Stimulated activated CD4-positive, alpha-beta T cell treated with anti-CD3 and anti-CD28 coated beads, Interleukin-1b, Interleukin-23, amount 100 ng/mL, for 48 hours (primary cell): ENCODE measurements around the gene OR6N2.

ENCODE experiments used
- DNase-seq: peaks from one replicate; pipeline ENCODE4 v3.0.0-alpha.2; 2020

The OR6N2 gene, protein sequence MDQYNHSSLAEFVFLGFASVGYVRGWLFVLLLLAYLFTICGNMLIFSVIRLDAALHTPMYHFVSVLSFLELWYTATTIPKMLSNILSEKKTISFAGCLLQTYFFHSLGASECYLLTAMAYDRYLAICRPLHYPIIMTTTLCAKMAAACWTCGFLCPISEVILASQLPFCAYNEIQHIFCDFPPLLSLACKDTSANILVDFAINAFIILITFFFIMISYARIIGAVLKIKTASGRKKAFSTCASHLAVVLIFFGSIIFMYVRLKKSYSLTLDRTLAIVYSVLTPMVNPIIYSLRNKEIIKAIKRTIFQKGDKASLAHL

DNA sequence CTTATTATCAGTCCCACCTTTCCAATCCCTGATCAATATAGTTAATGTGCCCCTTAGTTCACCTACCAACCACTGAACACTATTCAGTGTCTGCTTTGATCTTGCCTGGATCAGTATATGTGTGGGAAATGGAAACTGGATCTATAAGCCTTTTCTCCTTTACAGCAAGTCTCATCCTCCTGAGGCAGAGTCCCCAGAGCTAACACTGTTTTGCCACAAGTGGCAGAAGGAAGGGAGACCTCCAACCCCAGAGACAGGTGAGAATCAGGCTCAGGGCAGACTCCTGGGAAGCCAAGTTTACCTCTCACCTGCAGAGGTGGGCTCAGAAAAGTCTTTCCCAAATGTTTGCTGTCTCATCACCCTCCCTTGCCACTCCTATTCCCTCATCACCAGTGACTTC lies at the start of gene OR6N2:
Gene OR6N2 (minus strand): TSS at position 101 of the 400 bp plus-strand sequence. CDS start 3,569 bp downstream, outside the sequence.
- no peak for DNase-seq

DNA sequence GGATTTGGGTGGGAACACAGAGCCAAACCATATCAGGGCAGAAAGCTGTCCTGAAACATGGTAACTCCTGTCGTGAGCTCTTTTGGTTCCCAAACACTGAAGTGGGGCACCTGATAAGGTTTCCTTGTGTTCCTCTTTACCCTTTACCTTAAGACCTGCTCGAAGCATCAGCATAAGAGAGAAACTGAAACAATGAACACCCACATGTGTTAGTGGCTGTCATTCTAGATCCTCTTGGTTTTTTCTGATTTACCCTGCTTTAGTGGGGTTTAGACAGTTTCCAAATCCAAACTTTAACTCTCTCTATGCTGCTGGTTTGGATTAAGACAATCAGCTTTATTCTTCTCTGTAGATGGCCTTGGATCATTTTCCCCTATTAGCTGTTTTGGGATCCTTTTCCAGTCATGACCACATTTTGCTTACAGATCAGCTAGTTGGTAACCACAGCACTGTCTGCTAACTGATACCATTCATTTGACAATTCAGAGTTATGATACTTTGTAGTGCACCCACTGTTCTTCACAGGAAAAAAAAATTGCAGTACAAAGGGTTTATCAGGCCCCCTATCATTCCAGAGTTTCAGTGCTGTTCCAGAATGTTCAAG lies 49.2 kb upstream of the OR6N2 start:
- DNase-seq, result no peak

DNA sequence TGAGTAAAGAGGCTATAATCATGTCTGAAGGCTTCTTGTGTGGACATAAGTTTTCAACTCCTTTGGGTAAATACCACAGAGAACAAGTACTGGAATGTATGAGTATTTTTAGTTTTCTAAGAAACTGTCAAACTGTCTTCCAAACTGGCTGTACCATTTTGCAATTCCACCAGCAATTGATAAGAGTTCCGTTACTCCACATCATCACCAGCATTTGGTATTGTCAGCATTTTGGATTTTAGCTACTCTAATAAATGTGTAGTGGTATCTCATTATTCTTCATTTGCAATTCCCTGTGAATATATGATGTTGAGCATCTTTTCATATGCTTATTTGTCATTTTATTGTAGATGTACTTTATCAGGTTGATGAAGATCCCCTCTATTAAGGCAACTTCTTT lies 40.7 kb upstream of the OR6N2 start:
- DNase-seq, result no peak

DNA sequence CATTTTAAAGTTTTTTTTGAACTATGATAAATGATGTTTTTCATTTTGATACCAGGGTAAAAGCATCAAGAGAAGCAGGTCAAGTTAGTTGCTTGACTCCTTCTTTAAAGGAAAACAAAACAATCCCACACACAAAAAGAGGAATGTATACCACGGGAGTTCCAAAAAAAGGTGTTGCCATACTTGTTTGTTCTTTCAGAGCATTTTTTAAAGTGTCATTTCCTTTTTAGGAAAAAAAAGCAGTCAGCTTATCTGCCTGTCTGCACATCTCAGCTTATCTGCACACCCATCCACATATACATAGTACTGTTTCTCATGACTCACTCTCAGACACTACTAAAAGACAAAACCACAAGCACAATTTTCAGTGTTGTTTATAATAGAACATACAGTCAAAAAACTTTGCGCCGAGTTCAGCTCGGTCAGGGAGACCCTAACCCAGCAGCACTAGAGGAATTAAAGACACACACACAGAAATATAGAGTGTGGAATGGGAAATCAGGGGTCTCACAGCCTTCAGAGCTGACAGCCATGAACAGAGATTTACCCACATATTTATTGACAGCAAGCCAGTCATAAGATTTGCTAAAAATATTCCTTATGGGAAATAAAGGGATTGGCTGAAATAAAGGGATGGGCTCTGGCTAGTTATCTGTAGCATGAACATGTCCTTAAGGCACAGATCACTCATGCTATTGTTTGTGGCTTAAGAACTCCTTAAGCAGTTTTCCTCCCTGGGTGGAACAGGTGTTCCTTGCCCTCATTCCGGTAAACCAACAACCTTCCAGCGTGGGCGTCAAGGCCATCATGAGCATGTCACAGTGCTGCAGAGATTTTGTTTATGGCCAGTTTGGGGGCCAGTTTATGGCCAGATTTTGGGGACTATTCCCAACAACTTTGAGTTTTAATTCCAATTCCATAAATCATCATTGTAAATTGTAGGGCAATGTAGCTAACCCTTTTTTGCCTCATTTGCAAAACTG lies 38.7 kb upstream of the OR6N2 start:
- peak; percentile 5 for DNase-seq

DNA sequence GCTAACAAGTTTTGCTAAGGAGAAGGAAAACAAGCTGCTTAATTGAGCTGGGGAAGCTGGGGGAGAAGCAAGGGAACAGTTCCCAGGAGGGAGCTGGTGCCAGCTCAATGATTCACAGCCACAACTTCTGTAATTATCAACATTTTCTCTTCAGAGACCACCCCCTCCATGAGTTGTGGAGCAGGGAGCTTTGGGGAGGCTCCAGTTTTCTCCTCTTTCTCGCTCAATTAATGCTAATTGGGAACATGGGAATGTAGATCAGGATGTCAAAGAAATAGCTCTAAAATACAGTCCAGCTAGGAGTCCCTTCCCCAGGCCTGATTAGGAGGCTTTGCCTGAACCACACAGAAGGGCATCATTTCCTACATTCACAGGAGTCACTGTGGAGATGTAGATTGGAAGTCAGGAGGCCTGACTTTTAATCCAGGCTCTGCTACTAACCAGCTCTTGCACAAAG lies 38.0 kb upstream of the OR6N2 start:
- DNase-seq, result no peak

DNA sequence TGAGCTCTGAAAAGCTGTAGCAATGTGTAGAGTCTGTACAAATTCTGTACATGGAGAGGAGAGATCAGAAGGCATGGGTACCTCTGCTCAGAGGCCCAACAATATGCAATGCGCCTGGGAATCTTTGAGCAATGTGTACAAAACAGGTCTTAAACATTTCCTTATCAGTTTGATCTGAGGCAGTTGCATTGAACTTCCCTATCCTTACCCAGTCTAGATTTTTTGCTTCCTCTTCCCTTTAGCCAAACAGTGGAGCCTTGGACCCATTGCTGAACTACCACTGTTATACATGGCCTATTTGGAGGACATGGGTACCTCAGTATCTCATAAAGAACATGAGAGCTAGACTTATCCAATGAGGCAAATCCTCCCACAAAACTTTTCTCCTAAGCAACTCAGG lies 37.6 kb upstream of the OR6N2 start:
- DNase-seq, result no peak

DNA sequence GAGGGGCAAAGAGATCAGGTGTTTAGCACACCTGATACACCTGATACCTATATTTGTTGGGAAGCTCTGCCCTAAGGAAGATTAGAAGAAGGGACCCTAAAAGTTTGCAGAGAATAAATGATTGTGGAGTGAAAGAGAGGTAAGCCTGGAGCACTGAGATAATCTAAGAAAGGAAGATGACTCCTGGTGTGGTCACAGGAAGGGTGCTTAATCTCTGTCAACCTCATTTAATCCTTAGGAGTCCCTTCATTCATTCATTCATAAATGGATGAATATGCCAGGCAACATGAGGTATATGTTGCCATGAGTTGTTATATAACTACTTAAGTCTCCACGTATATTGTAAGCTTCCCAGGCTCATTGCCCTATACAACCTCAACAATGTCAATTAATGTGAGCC lies 34.0 kb upstream of the OR6N2 start:
- DNase-seq, result no peak

DNA sequence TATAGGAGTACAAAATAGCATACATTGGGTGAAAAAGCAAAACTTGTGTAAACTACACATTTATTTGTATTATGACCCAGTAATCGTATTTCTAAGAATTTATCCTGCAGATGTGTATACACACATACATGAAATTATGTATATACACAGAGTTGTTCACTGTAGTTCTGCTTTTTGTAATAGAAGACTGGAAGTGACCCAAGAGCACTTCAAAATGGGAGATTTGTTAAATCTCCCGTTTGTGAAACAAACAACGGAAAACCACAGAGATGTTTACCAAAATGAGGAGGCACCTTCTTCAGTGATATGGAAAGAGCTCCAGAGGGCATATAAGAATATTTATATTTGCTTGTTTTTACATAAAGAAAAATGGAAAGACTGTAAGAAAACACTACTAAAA lies 32.2 kb upstream of the OR6N2 start:
- no peak for DNase-seq

DNA sequence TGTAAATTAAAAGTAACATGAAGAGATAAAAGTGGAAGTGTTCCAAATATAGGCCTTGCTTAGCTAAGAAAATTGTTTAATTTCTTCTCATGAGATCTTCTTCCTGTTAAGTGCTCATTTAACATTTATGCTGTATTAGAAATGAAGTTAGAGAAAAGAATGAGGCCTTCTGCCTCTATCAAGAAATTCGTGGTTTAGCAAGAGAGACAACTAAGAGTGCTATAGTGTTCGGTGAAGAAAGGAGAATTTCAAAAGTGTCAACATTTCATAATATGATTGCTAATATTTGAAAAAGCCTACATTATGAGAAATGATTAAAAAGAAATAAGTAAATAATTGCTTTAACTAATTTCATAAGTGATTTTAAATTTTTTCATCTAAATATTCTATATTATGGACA lies 31.3 kb upstream of the OR6N2 start:
- DNase-seq, result no peak

DNA sequence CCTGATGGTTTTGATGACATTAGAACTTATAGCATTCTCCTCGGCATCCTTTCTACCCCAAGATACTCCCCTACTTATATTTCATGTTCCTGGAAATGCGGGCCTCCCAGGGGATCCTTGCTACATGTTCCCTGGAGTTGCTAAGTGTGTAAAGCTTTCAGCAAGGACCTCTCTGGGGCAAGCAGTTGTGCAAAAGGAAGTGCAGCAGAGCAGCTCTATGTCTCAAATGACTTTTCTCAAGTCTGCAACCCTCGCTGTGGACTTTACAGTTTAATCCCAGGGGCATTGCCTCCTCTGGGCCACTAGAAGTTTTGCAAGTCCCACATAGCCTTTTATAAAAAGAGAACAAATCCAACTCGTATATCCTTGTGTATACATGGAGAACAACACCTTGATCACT lies 29.3 kb upstream of the OR6N2 start:
- no peak for DNase-seq

DNA sequence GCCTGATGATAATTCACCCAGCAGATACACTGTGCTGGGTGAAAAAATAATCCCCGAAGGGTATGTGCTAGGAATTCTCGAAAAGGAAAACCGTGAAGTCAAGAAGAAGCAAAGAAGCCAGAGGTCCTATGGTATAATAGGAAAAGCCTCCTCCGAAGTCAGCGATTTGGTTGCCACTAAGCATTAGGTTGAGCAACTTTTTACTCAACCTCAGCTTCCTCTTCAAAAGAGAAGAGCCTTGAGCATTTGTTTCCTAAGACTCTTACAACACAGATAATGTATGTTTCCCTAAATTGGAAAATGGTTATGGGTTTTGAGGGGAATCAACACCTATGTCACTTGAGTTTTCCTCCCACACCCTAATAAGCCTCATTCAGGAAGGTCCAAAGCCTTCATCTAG lies 28.9 kb upstream of the OR6N2 start:
- DNase-seq, result no peak

DNA sequence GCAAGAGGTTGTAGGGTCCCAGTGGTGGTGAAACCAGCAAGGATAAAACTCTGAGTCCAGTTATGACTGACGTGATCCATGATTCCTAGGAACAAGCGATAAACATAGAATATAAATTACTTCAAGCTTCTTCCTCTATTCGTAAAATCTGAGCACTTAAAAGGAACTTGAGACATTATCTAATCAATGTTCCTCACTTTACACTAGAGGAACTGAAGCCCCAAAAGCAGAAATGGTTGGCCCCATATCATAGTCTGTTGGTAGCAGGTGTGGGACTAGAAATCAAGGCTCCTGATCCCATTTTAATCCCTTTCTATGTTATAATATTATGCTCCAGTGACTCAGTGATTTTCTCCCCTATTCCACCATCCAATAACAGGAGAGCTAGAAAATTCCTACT lies 28.3 kb upstream of the OR6N2 start:
- no peak for DNase-seq

DNA sequence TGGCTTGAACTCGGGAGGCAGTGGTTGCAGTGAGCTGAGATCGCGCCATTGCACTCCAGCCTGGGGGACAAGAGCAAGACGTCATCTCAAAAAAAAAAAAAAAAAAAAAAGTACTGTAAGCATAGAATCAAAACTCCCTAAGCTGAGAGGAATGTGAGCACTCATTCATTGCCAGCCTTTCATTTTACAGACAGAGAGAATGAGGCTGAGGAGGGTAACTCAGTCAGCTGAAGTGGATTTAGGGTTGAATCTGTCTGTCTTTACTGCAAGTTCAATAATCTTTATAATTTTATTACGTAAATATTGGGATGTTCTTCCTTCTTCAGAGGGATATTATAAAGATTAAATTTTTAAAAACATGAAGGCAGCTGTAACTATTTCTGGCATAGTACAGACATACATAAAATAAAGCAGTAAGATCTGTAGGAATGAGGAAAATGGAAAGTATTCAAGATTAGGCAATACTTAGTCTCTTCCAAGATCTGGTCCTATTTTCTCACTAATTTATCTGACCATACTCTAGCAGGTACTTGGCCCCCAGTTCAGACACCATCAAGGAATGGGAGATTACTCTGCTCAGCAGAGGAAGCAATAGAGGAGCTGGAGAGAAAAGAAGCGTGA lies 26.0 kb upstream of the OR6N2 start:
- DNase-seq, result no peak

DNA sequence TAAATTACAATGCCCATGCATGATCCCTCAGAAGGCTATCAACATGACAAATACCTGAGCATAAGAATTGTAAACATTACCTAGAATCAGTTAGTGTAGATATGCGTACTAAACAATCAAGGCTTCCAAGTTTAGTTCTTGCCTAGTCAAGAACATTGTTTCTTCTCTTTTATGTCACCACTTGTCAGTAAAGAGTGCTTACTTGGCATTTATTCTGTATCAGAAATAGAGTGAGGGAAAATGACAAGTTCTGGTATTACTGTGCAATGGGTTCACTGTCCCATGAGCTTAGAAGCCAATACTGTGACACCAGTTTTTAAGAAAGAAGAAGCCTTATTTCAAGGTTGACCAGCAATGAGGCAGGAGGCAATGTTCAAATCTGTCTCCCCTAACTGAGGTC lies 22.7 kb upstream of the OR6N2 start:
- no peak for DNase-seq

DNA sequence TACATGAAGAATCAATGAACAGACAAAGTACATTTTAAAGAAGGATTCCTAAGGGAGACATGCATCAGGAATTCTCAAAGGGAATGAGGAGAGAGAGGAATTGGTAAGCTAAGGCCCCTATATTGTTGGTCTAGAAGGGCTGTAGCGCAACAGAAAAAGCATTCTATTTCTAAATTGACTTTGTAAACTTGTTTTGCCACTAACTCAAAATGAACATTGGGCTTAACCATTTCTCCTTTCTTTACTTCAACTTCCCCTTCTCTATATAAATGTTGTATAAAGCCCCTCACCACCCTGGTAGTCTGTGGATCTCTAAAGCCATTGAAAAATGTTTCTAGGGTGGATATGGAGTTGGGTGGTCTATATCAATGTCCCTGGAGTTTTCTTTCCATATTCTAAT lies 20.4 kb upstream of the OR6N2 start:
- DNase-seq, result no peak

DNA sequence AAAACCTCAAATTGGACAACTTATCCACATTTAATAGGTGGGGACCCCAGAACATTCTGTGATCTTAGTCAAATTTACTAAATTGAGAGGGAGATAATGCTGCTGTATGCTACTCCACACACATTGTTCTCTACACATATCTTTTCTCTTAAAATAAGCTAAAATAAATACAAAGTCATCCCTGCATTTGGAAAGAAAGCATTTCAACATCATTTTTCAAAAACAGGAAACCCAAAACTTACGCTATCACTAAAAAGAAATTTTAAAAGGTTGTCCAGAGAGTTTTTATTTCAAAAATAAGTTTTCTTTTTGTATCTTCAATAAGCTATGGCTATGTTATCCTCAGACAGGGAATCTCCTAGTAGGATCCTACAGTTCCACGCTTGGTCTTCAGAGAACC lies 19.5 kb upstream of the OR6N2 start:
- DNase-seq, result no peak

DNA sequence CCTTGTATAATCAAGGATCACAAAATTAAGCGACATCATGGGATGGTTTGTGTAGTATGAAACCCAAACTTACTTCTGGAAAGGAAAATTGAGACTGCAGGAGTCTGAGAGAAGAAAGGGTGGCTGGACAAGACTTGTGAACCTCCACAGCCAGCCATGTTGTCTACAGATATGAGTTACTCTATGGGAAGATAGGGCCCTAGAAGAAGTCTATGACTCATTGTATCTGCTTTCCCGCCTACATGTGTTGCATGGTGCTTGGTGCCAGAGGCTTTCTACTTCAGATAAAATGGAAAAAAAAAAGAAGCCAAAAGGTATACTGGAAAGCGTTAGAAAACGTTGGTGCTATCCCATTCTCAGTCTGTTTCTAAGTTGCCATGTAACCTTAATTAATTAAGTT lies 18.7 kb upstream of the OR6N2 start:
- peak; percentile 3 for DNase-seq

DNA sequence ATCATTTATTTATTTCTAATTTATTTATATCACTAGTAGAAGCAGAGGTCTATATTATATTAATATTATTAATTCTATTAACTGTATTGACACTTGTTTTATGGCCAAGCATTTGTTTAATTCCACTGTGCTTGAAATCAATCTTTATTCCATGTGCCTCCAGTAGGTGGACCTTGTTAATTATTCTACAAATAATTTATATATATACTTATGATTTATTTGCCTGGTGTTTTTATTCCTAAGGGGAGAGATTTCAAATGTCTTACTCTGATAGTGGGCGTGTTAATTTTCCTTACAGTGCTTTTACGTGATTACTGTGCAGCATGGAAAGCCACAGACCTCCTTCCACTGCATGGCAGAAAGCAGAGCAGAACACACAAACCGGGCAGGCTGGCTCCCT lies 17.5 kb upstream of the OR6N2 start:
- DNase-seq, result no peak

DNA sequence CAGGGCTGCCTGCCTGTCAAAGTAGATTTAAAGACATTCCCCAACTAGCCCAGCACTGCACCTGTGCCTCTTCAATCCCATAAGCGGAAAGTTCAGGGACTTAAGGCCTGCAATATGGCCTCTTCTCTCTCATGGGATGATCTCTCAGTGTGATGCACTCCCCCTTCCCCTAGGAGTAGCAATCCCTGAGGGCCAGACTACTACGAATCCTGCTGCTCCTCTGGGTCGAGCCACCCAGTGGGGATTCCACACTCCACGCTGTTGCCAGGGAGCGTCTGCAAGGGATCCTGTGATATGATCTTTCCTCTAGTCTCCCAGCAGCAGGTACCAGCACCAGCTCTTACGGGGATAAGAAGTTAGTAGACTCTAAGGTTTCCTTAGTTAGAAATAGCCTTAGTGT lies 13.2 kb upstream of the OR6N2 start:
- no peak for DNase-seq

DNA sequence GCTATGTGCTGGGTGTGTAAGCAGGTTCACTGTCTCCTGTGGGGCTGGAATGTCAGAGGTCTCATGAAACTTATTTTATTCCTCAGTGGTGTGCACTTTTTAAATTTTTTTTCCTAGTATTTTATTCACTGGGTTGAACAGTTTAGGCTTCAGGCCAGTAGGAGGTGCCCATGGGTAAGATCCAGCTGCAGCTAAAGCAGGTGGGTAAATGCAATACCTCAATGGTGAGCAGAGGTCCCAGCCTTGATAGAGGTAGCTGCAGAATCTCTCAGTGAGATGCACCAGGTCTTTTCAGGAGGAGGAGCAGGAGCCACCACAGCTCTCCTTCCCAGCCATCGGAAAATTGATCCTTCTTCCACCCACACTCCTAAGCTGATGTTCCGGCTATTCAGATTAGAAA lies 12.6 kb upstream of the OR6N2 start:
- DNase-seq, result peak; percentile 39

DNA sequence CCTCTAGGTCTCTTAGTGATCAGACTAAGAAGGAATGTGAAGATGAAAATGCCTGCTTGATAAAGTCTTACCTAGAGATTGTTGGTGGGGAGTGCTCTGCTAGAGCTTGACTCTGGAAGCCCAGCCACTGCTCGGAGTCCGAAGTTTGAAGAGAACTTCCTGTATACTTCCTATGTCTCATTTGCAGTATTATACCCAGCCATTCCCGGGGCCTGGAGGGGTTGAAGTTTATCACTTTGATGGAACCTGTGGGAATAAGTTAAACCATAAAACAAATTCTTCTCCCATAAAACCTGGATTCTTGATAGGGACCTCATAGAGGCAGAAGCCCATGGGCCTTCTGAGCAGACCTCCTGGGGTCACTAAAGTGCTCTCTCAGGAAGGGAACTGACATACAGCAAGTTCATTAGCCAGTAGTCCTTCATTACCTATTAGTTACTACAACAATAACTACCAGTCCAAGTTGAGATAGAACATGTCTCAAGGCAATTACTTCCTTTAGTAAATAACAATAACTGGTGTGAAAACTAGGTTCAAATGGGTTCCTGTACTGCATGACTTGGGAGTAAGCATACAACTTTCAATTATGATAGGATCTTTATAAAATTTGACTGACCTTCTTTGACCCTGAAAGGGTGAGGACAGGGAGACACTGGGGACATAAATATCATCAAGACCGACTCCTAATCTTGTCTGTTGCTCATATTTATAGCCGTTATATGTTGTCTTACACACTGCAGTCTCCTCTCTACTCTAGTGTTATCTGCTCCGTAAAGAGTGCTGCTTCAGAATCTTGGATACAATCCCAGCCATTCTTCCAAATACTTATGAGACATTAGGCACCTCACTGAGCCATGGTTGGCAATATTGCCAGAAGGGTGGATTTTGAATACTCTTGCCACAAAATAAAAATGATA lies 8.8 kb downstream of the OR6N2 start, which contains the start of gene OR6N1:
Gene OR6N1 (minus strand): TSS at position 246 of the 917 bp plus-strand sequence. CDS start 5,513 bp downstream, outside the sequence.
- no peak for DNase-seq

DNA sequence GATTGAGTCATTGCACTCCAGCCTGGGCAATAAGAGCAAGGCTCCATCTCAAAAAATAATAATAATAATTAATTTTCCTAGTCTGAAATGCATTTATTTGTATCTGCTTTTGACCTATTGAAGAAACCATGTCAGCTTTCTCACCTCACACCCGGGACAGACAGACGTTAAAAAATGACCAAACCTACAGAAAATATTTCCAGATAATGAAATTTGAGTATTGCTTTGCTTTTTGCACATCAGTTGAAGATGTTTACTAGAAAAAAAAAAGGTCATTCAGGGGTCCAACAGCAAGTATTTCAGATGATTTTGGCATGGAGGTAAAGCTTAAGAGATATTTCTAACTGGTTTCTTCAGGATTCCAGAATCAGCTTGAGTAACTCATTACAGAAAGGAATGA lies 26.6 kb downstream of the OR6N2 start, which contains the start of gene OR6K6:
Gene OR6K6 (plus strand): TSS at position 301 of the 400 bp plus-strand sequence. CDS start 168 bp downstream, outside the sequence.
- no peak for DNase-seq
